Jurkat, Clone E6-1 (cell line): ENCODE measurements around the gene S100A11.

ENCODE experiments used
- DNase-seq: peaks from one replicate; pipeline ENCODE4 v3.0.0-alpha.2; 2011; ENCODE audit warnings: low read depth, low spot score
- H3K4me3 ChIP-seq: 2 replicates; pipeline ENCODE4 v1.5.1; 2011; ENCODE audit warnings: mild to moderate bottlenecking, low read length, control low read depth, moderate library complexity

Gene S100A11

DNA sequence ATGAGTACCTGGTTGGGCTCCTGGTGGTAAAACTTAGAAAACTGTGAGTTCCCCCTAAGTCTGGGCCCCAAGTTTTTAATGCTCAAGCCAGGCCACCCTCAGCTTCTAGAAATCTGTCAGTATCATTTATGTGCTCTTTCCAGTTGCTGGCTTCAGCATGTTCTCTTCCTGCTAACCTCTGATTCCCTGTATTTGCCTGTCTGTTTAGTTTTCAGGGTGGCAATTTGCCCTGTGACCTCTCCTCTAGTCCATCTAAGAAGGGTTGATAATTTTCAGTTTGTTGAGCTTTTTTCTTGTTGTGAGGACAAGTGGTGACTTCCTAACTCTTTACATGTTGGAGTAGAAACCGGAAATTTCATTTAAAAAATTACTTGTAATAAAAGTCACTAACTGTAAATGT, 27.1 kb downstream of the S100A11 start:
- no peak for DNase-seq
- no peak overlapping the region for H3K4me3 ChIP-seq

DNA sequence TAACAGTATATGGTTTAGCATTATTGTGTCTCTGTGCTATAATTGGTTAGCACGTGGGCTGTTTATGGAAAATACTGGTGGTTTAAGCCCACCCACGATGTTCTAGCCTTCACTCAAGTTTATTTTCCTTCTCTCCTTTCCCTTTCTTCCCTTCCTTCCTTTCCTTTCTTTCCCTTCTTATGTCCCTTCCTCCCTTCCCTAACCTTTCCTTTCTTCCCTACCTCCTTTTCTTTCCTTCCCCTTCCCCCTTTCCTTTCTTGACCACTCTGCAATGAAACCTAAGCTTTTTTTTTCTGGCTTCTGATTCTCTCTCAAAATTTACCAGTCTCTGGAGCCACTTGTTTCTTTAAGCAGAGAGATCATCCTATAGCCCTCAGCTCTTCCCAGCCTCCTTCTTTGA, 29.8 kb downstream of the S100A11 start:
- no peak for DNase-seq
- no peak overlapping the region for H3K4me3 ChIP-seq

DNA sequence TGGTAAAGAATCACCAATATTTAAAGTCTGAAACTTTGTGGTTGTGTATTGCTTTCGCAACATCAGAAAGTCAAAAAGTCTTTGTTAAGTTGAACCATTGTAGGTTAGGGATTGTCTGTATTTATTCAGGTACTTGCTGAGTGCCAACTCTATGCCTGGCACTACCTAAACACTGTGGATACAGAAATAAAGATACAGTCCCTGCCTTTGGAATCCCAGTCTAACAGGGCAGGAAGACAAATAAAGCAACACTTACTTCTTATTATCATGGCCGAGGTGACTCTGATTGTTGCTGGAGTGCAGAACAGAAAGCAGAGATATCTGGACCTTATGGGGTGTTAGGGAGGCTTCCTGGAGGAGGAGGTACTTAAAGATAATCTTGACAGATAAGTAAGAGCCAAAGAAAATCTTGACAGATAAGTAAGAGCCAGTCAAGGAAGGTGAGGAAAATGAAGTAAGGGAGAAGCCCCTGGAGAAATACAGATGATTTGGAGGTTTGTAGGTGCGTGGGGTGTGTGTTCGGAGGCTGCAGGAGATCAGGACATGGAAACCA, 31.4 kb downstream of the S100A11 start:
- no peak overlapping the region for H3K4me3 ChIP-seq
- no peak for DNase-seq

DNA sequence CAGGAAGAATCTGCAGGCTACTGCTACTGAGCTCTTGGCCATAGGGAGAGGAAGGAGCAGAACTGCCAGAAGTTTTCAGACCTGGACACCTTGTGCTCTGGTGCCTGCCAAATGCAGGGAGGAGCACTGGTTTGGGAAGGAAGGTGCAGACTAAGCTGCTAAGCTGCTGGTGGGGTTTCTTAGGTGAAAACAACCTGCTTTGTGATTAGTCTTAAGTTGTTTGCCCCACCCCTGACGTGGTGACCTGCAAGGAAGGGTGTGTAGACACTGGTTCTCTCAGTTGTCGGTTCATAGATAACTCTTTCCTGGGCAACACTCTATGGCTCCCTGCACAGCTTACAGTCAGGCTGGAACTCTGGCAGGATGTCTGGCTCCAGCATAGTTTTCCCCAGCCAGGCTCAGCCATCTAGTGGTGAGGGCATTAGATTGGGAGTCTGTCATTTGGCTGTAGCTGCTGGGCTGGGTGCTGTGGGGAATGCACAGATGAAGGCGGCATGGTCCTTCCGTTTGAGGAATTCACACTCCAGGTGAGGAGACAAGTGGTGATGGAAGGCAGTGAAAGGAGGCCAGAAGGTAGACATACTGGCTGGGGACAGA, 32.9 kb downstream of the S100A11 start:
- no peak overlapping the region for H3K4me3 ChIP-seq
- DNase-seq = no peak

DNA sequence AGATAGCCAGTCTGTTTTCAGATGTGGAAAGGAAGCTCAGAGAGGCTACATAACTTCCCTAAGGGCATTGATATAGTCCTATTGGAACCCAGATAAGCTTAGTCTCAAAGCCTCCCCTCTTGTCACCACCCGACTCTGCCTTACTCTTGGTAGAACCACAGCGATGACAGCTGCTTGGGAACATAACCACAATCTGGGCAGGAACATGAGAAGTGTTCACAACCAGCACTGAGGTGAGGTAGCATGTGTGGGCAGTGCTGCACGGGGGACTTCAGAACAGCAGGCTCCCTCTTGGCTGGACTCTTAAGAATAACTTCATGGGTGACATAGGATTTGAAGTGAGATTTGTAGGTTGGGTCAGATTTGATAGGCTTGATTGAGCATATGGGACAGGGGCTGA, 33.8 kb downstream of the S100A11 start:
- DNase-seq = no peak
- no peak overlapping the region for H3K4me3 ChIP-seq

DNA sequence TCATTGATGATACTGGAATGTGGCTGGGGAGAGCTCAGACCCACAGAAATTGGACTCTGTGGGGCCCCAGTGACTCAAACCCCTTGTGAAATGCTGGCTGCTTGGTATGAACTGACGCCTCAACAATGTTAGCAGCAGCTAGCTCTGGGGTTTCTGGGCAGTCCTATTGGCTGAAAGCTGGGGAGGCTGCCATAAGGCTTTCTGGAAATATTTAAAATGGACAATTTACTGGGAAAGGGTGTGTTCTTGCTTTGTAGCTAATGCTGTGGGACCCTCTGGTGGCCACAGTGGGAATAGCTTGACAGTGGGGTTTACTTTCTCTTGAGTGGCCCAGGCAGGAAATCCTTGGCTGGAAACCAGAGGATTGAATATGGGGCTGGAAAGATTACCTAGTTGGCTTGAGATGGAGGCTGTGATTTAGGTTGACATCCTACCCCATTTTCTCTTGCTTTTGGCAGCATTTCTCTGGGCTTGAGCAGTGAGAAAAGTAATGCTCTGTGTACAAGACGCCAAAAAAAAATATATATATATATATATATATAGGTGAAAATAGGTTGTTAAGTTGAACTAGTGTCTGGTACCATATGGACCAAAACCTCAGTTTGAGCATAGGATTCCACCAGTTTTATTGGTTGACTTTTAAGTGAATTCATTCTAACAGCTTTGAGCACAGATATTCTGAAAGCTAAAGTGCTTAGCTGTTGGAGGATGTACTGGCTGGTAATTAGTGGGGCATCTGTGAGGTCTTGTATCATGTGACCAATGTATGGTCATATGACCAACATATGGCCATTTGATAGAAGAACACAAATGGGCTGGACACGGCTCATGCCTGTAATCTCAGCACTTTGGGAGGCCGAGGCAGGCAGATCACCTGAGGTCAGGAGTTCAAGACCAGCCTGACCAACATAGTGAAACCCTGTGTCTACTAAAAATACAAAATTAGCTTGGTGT, 34.9 kb downstream of the S100A11 start:
- peak; percentile 74 for DNase-seq
- no peak overlapping the region for H3K4me3 ChIP-seq

DNA sequence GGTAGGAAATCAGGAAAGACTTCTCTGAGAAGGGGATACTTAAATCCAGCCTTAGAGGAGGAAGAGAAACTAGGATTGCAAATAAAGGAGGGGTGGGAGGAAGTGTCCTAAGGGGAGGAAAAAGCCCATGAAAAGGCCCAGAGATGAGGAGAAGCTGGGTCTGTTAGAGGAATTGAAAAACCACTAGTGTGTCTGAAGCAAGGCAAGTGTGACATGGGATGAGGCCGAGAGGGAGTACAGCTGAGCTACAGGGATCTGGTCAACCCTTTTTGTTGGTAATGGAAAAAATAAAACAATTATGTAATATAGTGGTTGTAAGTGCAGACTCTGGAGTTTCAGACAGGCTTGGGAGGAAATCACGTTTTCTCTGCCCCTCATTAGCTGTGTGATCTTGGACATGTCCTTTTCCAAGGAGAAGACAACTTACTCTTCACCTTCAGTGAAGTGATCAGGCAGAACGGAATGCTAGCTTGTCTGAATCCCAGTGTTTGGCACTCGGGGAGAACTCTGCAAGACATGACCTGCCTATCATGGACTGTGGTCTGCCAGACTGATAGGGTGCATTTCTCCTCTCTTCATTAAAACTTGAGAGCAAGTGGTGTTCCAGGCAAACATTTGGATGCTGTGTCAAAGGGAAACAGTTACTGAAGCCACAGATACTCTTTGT, 35.7 kb downstream of the S100A11 start:
- H3K4me3 ChIP-seq = no peak overlapping the region
- no peak for DNase-seq

DNA sequence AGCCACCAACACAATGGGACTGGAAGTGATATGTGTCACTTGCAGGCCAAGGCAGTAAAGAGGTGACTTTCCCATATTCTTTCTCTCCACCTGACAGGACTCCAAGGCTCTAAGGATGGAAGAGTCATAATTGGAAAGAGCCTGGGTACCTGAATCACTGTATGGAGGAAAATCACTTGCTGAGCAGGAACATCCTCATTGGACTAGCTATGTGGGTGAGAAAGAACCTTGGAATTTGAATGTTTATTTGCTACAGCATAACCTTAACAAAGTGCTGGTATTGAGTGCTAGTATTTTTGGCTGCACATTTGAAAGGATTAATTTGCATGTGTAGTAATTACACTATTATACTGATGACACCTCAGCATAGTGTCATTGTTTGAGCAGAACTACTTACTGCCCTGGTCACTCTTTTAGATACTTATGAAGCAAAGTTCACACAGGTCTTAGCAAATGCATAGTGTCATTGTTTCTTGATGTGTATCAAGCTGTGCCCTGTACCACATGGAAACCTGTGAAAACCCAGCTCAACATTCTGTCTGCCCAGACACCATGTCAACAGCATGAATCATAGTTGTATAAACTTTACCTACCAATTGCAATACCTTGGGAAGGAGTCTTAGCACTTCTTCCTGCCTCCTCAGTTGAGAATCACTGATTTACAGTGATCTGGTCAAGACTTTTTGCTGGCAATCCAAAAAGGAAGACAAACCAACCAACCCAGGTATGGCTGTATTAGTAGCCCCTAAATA, 38.0 kb downstream of the S100A11 start:
- DNase-seq = no peak
- no peak overlapping the region for H3K4me3 ChIP-seq

DNA sequence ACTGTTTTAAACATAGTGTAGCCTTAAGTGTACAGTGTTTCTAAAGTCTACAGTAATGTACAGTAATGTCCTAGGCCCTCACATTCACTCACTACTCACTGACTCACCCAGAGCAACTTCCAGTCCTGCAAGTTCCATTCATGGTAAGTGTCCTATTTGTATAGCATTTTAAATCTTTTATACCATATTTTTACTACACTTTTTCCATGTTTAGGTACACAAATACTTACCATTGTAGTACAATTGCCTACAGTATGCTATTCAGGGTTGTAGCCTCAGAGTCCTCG, 39.6 kb downstream of the S100A11 start:
- H3K4me3 ChIP-seq = no peak overlapping the region
- DNase-seq = no peak

DNA sequence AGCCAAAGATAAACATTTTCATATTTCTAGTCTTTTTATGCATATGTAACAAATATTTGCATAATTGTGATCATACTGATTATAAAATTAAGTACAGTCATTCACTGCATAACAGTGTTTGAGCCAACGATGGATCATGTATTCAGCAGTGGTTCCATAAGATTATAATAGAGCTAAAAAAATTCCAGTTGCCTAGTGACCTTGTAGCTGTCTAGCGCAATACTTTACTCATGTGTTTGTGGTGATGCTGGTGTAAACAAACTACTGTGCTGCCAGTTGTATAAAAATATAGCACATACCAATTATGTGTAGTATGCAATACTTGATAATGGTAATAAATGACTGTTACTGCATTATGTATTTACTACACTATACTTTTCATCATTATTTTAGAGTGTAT, 41.0 kb downstream of the S100A11 start:
- no peak overlapping the region for H3K4me3 ChIP-seq
- DNase-seq = no peak

DNA sequence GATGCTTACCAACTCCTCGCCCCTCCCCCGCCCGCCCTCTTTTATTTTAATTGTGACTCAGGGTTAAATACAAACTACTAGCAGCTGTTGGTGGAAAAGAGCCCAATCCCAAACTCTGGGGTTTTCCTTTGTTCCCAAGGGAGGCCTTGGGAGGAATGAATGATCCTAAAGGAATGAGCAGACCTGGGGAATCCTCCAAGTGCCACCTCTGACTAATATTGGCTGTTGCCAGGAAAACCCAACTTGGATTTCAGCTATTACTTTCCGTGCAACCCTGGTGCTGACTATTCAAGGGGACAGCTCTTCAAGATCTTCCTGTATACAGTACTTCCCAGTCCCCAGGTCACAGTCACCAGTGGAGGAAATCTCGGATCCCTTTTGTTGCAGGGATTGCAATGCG, 41.8 kb downstream of the S100A11 start:
- no peak for DNase-seq
- H3K4me3 ChIP-seq = no peak overlapping the region

DNA sequence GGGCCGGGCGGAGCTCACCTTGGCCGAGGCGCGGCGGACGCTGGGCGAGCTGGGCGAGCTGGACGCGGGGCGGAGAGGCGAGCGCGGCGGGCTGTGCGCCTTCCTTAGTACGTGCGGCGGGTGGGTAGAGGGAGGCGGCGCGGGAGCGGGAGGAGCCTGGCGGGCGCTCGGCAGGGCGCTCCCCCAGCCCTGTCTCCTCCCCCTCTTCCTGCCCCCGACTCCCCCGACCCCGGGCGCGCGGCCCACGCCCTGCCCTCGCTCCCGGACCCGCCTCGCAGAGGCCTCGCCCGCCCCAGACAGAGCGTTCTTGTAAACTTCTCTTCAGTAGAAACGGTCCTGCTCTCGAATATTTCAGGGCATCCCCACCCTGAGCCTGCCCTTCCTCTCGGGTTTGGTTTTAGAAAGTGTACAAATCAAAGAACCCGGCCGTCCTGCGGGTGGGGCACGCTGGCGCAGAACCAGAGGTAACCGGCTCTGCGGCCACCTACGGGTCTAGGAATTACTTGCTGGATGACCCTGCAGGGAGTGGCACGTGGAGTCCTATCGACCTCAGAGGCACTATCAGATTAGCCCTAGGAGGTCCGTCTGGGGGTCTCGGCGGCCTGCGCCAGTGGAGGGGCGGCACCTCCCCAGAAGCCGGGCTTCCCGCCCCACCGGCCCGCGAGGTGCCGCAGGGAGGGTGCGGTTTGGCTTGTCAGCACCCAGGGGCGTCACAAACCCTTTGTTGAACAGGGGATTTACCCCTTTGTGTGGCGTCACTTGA, 42.9 kb downstream of the S100A11 start, which contains the start of gene S100A10:
TSS of gene S100A10 (minus strand) at position 126 of the 763 bp plus-strand sequence. CDS start 7,629 bp downstream, outside the sequence.
- H3K4me3 ChIP-seq = peak within 1 kb of the TSS; percentile 63
- peak; percentile 43 for DNase-seq

DNA sequence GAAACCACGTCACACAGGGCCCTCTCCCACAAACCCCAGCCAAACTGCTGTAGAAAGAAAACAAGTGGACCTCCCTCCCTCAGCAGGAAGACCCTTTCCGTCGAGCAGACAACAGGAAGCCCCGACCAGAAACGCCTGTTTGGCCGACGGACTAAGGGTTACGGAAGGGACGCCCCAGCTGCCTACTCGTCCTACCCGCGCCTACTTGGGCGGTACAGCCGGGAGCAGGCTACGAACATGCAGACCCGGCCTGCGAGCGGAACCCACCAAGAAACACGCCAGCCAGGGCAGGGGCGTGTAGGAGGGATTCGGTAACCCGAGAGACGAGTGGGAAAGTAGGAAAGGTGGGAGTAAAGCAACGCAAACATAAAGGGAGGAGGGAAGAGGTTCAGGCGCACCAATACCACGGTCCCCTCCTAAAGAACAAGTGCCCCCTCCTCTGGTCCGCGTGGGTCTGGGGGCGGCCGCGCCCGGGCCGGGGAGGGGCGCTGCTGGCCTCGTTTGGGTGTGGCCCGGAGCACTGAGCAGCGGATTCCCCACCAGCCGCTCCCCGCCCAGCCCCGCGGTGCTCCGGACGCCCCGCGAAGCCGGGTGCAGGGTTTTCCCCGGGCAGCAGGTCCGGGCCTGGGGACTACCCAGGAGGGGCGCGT, 43.6 kb downstream of the S100A11 start:
- H3K4me3 ChIP-seq = peak overlapping the region; percentile 63
- DNase-seq = no peak

DNA sequence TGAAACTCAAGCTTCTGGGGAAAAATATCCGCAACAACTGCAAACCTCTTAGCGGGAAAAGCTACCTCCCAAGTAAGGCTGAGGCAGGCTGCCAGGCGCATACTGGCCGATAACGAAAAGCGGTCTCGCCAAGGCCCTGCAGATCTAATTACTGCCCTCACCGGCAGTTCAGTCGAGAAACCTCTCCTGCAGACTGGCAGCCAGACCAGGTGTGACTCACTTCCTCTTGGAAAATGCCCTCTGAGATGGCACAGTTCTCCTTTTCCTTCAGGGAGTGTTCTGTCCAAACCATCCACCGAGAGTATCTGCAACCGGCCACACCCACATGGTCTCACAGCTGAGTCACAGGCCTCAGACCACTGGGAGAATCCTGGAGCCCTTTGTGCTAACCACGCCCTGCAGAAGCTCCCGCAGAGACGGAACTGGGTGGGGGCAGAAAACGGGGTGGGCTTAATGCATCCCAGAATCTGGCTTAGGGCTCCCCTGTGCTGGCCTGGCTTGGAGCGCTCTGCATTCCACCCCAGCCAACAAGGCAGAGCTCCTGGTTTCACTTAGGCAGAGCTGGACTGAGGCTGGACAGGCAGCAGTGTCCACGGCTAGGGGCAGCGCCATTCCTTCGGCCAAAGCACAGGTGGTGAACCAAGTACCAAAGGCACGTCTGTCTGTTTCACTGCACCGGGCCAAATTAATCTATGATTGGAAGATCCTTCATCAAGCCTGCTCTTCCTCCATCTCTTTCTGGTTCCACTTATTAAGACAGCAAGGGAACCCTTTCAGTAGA, 44.3 kb downstream of the S100A11 start:
- peak overlapping the region; percentile 63 for H3K4me3 ChIP-seq
- no peak for DNase-seq

DNA sequence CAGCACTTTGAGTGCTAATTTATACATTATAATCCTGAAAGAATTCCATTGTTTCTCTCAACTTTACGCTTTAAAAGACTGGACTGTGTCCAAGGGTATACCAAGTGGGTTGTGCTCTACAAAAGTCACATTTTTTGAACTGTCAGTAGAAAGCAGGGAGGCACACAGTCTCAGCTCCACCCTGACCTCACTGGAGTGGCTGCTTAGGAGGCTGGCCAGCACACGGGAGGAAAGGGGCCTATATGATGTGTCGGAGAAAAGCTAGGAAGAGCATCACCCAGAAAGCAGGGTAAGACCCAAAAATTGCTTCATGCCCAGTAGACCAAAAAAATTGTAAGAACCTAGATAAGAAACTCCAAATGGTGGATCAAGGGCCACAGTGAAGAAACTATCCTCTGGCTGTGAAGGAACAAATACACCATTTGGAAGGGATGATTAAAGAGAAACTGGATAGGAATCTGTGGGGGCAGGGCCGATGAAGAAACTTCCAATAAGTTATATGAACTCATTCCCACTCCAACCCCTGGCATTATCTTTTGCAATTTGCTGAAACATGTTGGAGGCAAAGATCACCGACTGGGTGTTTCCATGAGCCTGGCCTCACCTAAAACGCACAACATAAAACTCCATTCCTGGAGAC, 45.0 kb downstream of the S100A11 start:
- no peak overlapping the region for H3K4me3 ChIP-seq

DNA sequence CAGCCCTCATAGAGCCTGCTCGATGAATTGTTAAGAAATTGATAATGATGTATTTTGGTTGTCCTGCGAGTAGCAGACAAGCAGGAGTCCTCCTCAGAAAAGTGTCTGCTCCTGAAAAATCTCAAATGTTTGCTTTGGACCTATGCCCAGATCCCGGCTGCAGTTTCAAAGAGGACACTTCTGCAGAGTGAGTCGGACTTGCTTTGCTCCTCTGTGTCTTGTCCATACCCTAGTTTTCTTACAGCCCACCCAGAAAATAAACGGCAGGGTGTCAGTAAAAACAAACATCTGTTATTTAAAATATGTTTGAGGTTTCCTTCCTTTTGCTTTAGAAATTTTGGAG, 46.0 kb downstream of the S100A11 start:
- no peak overlapping the region for H3K4me3 ChIP-seq

More for the DNA sequence above, 45.0 kb downstream of the S100A11 start:
- DNase-seq = no peak

More for the DNA sequence above, 46.0 kb downstream of the S100A11 start:
- no peak for DNase-seq
